SK-N-SH (cell line): ENCODE results near the gene PCYT1A.

Experiments used
- EP300 ChIP-seq, 2 experiments: IDR thresholded peaks; 2 replicates each; pipeline versions ENCODE4 v1.4.0 to v1.6.1; 2012; ENCODE audit warnings: borderline replicate concordance in 1 of 2, low read depth in 1 of 2, low read length in 1 of 2
- MEF2A ChIP-seq: IDR thresholded peaks from 2 replicates; pipeline ENCODE4 v1.4.0; 2012; ENCODE audit warnings: low read depth, borderline replicate concordance
- POLR2AphosphoS5 ChIP-seq: IDR thresholded peaks from 2 replicates; pipeline ENCODE4 v1.6.1; 2012; ENCODE audit warnings: low read depth, low read length
- ZBTB33 ChIP-seq: IDR thresholded peaks from 2 replicates; pipeline ENCODE4 v1.4.0; 2012; ENCODE audit warnings: low read depth, borderline replicate concordance
- TF ChIP-seq, protein P1 (sequence below): fragments of 200-600 bp; sonication (generic); IDR thresholded peaks from 2 replicates; pipeline ENCODE4 v1.6.1; 2017; ENCODE audit warnings: antibody characterized with exemption, mild to moderate bottlenecking, moderate library complexity

GRCh38 chr3:196210673-196211556 is 76.6 kb downstream of the PCYT1A start, which contains the start of gene ZDHHC19:
- TF ChIP-seq POLR2AphosphoS5, result no peak
- no peak for TF ChIP-seq EP300 (IDR thresholded peaks at IDR 0.05; ENCODE audit: borderline replicate concordance in 1 of 2, low read depth in 1 of 2, low read length in 1 of 2)
- TF ChIP-seq, protein P1, sequence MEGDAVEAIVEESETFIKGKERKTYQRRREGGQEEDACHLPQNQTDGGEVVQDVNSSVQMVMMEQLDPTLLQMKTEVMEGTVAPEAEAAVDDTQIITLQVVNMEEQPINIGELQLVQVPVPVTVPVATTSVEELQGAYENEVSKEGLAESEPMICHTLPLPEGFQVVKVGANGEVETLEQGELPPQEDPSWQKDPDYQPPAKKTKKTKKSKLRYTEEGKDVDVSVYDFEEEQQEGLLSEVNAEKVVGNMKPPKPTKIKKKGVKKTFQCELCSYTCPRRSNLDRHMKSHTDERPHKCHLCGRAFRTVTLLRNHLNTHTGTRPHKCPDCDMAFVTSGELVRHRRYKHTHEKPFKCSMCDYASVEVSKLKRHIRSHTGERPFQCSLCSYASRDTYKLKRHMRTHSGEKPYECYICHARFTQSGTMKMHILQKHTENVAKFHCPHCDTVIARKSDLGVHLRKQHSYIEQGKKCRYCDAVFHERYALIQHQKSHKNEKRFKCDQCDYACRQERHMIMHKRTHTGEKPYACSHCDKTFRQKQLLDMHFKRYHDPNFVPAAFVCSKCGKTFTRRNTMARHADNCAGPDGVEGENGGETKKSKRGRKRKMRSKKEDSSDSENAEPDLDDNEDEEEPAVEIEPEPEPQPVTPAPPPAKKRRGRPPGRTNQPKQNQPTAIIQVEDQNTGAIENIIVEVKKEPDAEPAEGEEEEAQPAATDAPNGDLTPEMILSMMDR, result no peak
- TF ChIP-seq ZBTB33, result no peak
- TF ChIP-seq MEF2A, result no peak
